Esophagus squamous epithelium (tissue), 4 donors: ENCODE measurements around the gene SLC38A4.

Source experiments
- POLR2A ChIP-seq, 4 donors: fragments of 450-650 bp; IDR thresholded peaks; one replicate each; pipeline ENCODE4 v1.6.1; 2017; ENCODE audit warnings: antibody characterized with exemption in 4 of 4, mild to moderate bottlenecking in 4 of 4, moderate library complexity in 3 of 4
- TF ChIP-seq, protein P1 (sequence below), 6 experiments: fragments of 450-650 bp in 4 of 6; fragments of 200-600 bp in 2 of 6; sonication (generic) in 2 of 6; IDR thresholded peaks; one replicate each; pipeline ENCODE4 v1.5.1; 2016 to 2019; ENCODE audit warnings: antibody characterized with exemption in 6 of 6, mild to moderate bottlenecking in 4 of 6, moderate library complexity in 4 of 6

DNA sequence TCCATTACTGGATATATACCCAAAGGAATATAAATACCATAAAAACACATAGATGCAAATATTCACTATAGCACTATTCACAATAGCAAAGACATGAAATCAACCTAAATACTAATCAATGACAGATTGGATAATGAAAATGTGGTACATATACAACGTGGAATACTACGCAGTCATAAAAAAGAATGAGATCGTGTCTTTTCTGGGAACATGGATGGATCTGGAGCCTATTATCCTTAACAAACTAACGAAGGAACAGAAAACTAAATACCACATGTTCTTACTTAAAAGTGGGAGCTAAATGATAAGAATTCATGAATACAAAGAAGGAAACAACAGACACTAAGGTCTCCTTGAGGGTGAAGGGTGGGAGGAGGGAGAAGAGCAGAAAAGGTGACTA is 76.5 kb downstream of the SLC38A4 start:
- TF ChIP-seq, protein P1, sequence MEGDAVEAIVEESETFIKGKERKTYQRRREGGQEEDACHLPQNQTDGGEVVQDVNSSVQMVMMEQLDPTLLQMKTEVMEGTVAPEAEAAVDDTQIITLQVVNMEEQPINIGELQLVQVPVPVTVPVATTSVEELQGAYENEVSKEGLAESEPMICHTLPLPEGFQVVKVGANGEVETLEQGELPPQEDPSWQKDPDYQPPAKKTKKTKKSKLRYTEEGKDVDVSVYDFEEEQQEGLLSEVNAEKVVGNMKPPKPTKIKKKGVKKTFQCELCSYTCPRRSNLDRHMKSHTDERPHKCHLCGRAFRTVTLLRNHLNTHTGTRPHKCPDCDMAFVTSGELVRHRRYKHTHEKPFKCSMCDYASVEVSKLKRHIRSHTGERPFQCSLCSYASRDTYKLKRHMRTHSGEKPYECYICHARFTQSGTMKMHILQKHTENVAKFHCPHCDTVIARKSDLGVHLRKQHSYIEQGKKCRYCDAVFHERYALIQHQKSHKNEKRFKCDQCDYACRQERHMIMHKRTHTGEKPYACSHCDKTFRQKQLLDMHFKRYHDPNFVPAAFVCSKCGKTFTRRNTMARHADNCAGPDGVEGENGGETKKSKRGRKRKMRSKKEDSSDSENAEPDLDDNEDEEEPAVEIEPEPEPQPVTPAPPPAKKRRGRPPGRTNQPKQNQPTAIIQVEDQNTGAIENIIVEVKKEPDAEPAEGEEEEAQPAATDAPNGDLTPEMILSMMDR (IDR thresholded peaks at IDR 0.05) = no peak
- TF ChIP-seq POLR2A (IDR thresholded peaks at IDR 0.05) = no peak
